GM18907 (cell line): ENCODE results near the gene PDC.
A peak's percentile ranks its signal among the peaks of the same experiment; 100 is the strongest.

Source experiments
- ATAC-seq: cut with Tn5 transposase; IDR thresholded peaks from one replicate; pipeline ENCODE4 v1.9.1; 2021; ENCODE audit warnings: mild to moderate bottlenecking, moderate library complexity; ENCODE audit not compliant: unreplicated experiment

Gene PDC

GRCh38 chr1:186461014-186461413 is at the start of gene PDC:
PDC (minus strand) TSS chr1:186461114; CDS start chr1:186449459, 11,655 bp downstream.
- ATAC-seq, result no peak

- ATAC-seq, result no peak
These were observed 42.3 kb upstream of the PDC start for GRCh38 chr1:186503190-186503589.

DNA sequence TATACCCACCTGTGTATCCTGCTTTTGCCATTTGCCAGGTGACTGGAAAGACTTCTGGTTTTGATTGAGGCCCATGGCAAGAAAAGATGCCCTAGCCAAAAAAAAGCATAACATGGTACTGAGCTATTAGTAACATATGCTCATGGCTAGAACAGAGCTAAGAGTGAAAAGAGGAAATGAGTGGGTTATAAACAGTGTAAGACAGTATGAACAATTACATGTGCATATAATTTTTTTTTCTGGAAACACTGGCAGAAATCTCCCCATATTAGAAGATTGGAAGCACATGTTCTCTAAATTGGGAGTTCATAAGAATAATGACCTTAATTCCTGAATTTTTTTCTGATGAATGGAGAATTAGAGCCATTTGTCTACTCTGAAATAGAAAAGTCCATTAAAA is 41.2 kb upstream of the PDC start:
- no peak for ATAC-seq

- no peak for ATAC-seq
These were observed 39.9 kb upstream of the PDC start for GRCh38 chr1:186500804-186501203.

DNA sequence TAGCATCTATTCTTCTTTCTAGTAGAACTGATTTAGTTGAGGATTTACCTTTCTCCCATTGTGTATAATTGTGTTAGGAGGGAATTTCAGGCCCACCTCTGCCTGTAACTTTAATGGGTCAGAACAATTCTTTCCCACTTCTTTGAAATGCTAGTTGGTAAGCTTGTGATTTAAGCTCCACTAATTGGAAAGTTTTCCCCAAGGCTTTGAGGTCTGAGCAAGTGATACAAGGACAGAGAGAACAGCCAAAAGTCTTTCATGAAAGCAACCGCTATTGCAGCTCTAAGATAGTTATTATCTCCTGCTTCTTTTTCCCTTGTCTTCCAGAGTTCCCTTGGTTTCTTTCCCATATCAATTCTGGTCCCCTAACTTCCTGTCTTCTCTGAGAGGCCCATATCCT is 38.7 kb upstream of the PDC start:
- ATAC-seq, result no peak

DNA sequence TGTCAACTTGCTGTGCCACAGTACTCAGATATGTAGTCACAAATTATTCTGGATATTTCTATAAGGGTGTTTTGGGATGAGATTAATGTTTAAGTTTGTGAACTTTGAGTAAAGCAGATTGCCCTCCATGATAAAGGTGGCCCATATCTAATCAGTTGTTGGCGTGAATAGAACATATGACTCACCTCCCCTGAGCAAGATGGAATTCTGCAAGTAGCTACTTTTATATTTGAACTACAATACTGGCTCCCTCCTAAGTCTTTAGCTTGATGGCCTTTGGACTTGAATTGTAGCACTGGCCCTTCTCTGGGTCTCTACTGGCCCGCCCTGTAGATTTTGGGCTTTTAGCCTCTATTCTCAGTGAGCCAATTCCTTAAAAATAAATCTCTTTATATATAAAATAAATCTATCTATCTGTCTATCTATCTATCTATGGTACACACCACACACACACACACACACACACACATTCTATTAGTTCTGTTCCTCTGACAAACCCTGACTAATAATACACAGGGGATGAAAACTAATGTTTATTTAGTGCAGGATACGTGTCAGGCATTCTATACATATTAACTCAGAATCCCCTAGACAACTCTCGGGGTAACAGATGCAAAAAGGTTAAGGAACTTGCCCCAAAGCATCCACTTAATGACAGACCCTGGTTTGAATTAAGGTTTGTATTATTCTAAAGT is 37.9 kb upstream of the PDC start:
- peak; percentile 32 for ATAC-seq

- no peak for ATAC-seq
These were observed 37.2 kb upstream of the PDC start for GRCh38 chr1:186498071-186498470.

GRCh38 chr1:186497651-186498050 is 36.7 kb upstream of the PDC start:
- peak; percentile 57 for ATAC-seq

GRCh38 chr1:186496171-186496851 is 35.4 kb upstream of the PDC start:
- ATAC-seq, result no peak

DNA sequence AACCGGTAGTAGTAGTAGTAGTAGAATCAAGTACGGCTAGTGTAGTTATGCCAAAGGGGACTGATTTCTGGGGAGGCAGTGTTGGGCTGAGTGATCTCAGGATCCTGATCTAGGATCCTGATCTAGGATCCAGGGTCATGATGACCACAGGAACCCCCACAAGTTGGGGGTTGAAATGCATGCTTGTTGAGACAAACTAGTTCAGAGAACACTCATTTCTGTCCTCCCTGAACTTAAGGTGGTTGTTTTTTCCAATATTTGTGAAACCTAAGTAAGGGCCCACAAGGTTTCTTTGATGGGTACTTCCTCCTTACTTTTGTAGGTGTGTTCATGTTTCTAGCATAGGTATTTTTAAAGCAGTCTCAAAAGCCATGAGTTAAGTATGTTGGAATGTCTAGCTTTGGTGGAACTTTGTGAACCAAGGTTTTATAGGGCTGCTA is 33.9 kb upstream of the PDC start:
- peak; percentile 61 for ATAC-seq

DNA sequence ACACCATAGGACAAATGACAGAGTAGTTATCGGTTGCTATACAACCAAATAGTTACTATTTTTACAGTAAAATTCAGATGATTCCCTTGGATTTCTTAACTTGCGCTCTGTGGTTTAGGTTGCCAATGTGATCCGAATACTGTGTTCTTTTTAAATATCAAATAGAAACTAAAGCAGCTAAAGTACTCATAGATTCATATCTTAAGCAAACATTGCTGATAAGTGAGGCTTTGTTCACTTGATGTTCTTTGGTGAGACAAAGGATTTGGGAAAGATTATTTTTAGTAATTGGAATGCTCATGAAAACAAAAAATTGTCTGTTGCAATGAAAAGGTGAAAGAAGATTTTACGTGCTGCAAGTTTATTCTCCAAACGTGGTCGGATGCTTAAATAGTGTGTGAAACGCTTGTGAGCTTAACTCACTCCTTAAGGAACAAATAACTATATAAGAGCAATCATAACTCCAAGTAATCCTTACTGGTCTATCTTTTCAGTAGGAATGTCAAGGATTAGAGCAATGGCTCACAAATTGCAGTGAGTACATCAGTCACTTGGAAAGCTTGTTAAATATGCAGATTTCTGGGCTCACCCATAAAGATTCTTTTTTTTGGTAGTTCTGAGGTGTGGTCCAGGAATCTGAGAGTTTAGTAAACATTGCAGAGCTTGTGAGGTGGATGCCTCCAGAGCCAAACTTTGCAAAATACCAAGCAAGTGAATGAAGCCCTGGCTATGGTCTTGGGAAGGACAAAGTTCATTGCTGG is 31.8 kb upstream of the PDC start:
- ATAC-seq, result no peak

DNA sequence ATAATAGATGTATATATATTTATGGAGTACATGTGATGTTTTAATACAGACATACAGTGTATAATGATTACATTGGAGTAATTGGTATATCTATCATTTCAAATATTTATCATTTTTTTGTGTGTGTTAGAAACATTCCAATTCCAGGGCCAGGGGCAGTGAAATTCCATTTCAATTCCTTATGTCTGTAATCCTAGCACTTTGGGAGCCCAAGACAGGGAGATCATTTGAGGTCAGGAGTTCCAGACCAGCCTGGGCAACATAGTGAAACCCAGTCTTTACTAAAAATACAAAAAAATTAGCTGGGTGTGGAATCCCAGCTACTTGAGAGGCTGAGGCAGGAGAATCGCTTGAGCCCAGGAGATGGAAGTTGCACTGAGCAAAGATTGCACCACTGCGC is 30.4 kb upstream of the PDC start:
- no peak for ATAC-seq

- no peak for ATAC-seq
These were observed 26.2 kb upstream of the PDC start for GRCh38 chr1:186487163-186487562.

GRCh38 chr1:186486061-186486460 is 25.1 kb upstream of the PDC start:
- ATAC-seq, result no peak

GRCh38 chr1:186483561-186483960 is 22.6 kb upstream of the PDC start:
- ATAC-seq, result no peak

DNA sequence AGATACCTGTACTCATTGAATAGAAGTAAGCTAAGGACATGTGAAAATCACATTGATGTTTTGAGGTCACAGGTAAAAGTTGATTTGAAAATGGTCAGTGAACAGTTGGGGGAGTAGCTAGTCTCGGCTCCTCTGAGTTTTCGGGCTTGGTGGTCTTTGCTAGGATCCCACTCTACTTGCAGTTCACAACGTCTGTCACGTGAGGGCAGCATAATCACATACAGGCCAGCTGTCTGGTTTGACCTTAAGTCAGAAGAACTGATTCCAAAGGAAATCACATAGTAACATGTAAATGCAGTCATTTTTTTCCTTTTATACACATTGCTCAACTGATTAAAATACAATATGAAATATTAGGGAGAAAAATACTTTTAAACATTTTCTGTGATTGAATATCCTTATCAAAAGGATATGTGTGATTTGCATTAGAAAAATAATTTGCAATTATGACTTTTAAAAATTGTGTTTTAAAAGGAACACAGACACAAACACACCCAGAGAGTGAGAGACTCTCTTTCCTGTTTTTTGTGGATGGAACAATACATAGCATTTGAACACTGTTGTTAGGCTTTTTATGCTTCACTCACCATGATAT is 21.8 kb upstream of the PDC start:
- peak; percentile 83 for ATAC-seq

GRCh38 chr1:186481303-186481888 is 20.5 kb upstream of the PDC start:
- no peak for ATAC-seq

DNA sequence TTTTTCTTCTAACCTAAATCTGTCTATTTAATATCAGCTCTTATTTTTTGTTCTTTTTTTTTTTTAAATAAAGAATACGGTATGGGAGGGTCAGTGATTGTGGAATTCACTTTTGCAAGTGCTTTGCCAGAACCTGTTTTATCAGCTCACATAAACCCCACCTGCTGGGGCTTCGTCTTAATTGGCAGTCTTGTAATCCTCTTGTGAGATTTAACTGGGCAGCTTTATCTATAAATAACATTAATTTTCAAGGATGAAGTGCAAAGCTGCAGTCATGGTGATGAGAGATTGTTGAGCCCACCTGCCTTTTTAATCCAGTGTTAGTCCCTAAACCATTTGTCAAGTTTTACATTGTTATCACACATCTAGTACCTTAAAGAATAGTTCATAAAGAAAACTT is 18.2 kb upstream of the PDC start:
- no peak for ATAC-seq

GRCh38 chr1:186476264-186477040 is 15.5 kb upstream of the PDC start:
- no peak for ATAC-seq

DNA sequence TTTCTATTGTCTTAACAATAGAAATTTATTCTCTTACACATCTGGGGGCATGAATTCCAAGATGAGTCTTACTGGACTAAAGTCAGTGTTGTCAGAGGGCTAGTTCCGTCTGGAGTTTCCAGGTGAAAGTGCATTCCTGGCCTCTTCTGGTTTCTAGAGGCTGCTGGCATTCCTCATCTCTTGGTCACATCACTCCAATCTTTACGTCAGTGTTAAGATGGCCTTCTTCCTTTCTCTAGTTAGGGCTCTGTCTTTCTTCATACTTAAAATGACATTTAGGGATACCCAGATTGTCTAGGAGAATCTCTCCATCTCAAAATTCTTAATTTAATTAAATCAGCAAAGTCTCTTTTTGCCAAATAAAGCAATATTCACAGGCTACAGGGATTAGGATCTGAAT is 13.3 kb upstream of the PDC start:
- no peak for ATAC-seq
